Right forelimb (tissue), 1 donor: ENCODE measurements around the gene SULT4A1.
A peak's percentile ranks its signal among the peaks of the same experiment; 100 is the strongest.

Source experiments
- DNase-seq: peaks from one replicate; pipeline ENCODE4 v3.0.0-alpha.2; 2018

The SULT4A1 gene

DNA sequence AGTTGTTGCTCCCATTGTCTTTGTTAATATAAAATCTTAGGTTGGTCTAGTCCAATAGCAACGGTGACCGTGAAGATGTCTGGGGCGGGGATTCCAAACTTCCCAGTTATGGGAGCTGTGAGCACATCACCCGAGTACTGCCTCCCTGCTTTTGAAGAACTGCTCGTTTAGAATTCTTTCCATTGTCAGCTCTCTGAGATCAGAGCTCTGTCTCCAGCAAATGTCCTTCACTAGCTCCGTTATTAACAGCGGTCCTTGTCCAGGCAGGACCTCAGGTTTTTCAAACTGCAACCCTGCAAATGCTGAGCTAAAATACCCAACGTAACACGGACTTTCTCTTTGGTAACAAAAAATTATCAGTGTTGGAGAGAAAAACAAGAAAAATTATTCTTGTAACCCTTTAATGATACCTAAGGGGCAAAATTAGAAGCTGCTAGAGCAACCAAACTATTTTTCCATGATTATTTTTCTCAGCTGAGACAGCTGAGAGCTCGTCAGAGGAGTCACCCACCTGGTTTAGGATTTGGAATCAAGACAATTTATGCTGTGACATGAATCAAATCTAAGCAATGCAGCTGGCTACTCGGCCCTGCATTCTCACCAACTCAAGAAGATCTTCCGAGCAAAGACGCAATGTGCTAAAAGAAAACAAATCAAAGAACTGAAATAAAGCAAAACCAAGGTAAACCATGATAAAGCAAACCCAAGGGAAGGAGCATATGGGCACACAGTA, 35.1 kb downstream of the SULT4A1 start:
- DNase-seq: no peak

DNA sequence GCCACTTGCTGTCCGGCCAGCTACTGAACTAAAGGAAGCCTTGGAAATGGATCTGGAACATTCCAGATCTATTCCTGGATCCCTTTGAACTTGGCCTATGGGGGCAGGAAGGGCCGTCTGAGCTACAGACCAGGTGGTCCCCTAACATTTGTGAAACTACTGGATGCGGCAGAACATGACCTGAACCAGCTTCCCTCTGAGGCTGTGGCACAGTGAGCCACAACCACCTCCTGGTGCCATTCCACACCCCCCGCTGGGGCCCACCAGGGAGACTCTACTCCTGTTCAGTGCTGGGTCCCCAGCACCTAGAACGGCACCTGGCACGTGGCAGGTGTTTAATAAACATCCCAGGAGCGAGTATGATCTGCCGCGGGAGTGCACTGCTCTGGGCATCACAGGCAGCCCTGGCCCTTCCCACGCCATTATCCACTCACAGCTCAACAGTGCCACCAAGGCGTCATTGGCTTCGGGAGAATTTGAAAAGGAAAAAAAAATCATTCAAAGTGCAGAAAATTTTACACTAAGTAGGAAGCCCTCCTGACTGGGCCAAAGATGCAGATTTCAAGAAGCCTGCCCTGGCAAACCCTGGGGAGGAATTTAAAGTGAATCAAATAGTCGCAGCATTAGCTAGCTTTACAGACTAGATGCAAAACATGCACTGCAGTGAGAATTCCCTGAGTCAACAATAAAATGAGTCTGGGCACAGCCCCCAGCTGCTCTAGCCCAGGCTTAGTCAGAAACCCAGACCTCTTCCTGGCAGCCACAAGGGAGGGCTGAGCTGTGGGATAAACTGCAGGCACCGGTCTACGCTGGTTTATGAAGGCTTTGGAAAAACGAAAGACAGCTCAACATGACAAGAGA, 35.9 kb downstream of the SULT4A1 start:
- no peak for DNase-seq

DNA sequence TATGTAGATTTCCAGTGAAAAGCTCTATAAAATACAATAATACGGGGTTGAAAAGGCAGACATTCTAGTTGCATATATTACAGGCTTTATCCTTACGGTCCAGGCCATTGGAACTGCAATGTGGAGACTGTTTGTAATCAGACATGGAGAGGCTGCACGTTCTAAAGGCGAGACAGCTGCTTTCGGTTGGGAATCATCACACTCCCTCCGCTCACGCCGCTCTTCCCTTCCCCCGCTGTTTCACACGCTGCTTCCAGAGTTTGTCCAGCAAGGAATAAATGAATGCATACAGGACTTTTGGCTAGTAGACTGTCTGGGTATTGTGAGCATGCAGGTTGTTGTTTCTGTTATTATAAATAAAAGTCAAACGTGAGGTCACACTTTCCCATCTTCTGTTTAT, 36.7 kb downstream of the SULT4A1 start:
- DNase-seq: no peak

DNA sequence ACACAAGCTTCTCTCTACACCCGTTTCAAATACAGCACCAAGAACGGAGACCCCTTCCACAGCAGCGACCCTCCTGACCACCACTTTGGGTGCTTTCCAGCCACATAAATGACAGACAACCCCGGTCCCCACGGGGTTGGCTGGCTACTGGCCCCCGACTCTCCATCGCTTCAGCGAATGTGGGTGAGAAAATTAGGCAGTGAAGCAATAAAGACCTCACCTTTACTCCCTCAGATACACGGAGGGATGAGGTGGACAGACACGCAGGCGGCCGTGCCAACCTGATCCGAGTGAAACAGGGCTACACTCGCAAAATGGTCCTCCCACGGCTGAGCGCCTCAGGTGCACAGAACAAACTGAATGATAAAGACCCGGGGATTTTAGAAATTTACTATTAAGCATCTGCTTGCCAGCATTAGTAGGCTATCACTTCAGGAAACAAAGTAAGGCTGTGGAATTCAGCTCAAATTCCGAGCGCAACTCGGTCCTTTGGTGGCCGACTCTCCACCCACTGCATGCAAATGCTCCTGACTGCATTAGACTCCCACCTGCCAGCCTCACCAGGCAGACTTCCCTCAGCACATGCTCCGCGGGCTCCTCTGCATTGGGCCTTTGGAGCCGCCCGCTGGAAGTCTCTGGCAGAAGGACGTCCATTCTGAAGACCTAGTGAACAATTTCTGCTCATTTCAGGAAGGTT, 37.4 kb downstream of the SULT4A1 start:
- no peak for DNase-seq

DNA sequence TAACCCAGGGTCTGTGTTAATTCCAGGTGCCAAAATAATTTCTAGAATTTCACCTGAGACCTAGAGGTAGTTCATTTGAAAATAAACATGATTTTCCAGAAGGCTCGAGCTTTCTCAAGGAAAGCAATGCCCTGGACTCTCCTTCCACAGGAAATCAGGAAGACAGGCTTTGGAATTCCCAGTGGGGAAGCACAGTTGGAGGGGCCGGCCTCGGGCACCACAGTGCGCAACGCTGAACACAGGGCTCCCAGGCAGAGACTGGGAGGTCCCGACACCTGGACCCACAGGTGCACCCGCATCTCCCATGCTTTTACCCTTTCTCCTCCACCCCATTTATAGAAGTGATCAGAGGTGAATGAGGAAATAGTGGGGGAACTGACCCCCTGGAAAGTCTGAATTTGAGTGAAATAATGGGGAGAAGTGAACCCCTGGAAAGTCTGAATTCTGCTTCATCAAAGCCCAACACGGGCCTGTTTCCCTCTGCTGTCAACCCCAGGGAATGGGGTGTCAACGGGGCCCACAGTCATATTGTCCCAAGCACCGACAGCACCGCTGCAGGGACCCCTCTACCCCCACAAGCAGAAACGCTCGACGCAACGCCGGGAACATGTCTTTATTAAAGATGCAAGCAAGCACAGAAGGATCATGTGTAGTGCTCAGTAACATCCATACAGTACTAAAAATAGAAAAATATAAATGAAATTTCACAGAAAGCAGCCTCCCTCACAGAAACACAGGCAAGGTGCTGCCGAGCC, 38.2 kb downstream of the SULT4A1 start:
- DNase-seq: no peak

DNA sequence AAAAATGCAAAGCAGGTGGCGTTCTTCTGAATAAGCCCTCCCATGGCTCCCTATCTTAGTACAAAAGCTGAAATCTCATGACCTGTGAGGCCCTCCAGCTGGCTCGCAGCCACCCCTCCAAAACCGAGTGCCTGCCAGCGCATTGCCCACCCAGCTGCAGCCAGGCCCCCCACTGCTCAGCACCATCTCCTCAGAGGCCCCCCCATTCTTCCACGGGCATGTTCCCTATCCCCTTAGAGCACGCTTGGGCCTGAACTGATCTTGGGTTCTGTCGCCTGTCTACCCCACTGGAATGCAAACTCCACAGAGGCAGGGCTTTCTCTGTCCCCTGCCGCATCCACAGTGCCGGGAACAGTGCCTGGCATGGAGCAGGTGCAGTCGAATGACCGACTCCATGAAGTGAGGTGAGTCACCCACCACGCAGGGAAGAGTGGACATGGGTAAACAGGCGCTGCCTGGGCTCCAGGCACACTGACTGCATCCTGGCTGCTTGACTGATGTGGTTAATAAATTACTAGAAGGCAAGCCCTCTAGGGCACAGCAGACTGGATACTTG, 38.9 kb downstream of the SULT4A1 start:
- no peak for DNase-seq

DNA sequence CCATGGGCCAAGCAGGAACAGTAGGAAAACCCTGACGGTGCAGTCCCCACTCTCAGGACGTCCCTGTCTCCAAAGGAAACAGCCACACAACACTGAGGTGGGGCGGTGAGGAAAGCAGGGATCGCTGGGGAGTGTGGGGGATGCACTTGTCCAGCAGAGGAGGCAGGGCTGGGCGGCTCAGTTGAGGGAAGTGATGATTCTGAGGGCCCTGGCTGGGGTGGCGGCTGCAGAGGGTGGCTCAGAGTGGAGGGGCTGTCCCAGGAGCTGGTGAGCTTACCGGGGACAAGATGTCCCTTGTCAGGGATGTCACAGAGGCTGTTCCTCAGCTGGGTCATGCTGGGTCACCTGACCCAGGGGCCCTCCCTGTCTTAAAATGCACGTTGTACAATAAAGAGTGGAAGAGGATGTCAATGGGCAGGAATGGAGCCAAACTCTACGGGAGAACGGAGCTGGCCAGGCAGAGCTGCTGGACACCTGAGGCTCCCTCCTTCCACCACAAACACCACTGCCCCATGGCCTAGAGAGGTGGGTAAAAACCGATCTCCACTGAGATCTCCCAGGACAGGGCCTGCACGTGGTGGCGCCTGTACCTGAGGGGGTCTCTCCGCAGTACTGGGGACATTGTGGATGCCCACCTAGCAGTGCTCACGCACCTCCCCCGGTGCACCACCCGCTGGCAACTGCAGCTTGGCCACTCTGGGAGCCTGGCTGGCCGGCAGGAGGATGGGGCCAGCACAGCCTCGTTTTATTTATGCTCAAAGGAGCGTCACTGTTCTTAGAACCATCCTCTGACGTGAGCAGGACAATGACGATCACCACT, 40.5 kb downstream of the SULT4A1 start:
- DNase-seq: no peak

DNA sequence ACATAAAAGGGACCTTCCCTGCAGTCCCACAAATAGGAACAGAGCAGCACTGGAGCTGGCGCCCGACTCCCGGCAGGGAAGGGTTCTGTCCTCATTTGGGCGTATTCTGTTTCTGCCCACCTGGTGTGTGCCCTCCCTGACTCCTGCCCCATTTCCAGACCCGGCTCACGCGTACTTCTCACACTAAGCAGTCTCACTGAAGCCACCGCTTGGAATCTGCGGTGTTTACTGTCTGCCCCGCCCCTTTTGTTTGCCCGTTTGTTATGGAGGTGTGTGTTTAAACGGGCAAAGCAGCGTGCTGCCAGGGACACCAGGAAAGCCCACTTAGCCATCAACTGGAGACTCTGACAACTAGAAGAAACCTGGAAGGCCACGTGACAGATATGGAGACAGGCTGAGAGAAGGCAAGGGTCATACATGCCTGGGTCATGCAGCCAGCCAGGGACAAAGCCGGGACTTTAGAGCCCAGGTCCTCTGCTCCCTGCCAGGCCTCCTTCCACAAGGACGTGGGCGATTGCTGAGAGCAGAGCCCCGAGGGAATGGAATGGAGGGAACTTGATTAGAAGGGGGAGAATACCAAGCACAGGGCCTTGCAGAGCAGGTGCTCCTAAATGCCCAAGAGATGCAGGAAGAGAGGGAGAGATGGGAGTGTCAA, 41.5 kb downstream of the SULT4A1 start:
- no peak for DNase-seq

DNA sequence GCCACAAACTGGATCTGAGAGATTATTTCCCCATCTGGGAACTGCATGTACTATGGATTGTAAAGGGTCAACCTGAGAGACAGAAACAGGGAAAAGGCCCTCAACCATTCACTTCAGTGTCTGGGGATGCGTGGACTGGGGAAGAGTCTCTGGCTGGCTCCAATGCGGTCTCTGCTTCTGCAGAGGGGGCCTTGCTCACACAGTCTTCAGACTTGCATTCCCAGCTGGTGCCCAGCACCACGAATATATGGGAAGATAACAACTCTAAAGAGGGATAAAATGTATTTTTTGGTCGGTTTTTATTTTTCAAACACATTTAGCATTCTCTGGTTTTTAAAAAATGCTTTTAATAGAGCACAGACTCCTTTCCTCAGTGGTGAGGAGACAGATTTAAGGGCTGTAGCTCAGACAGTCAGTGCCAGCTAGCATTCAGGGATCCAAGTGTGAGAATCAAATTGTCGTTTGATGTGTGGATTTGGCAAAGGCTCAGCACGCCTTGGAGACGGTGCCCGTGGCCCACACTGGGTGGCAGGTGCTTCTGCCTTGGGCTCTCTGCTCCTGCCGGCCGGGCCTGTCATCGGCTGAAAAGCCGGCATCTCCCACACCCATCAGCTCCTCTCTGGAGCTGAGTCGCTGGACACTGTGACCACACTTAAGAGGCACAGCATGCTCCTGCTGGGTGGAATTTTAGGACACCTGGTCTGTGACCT, 42.2 kb downstream of the SULT4A1 start:
- no peak for DNase-seq

DNA sequence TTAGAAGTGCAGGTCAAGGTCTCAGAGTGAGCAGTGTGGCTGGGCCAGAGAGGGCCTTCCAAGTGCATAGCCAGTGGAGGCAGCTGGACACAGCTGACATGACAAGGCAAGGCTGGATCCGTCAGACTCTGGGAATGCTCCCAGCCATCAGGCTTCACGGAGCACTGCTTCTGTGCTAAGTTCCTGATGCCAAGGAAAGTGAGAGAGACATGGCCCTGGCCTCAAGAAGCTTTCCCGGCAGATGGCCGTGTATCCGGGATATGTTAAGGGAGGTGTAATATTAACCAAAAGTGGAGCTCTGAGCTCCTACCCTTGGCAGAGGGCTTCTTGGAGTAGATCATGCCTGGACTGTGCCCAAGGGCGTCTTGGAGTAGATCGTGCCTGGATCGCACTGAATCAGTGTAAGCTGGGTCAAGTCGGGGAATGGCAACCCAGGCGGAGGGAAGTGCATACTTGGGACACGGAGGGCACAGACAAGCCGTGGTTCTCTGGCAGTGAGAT, 42.8 kb downstream of the SULT4A1 start:
- DNase-seq: no peak

DNA sequence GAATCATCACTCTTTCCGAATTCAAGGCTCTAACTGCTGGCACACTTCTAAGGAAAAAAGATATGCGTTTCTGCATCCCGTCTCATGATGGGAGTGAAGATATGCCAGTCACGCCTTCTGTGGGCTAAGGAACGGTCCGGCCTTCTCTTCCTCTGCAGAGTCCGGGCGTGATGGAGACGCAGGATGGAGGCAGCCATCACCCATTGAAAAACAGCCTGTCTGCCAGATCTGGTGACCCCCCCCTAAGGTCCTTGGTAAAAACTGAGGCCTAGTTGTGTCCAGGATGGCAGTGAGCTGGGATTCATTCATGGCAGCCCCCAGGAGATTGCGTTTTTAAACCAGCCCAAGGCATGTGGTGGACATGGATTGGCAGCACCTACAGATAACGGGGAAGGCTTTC, 43.3 kb downstream of the SULT4A1 start:
- no peak for DNase-seq

DNA sequence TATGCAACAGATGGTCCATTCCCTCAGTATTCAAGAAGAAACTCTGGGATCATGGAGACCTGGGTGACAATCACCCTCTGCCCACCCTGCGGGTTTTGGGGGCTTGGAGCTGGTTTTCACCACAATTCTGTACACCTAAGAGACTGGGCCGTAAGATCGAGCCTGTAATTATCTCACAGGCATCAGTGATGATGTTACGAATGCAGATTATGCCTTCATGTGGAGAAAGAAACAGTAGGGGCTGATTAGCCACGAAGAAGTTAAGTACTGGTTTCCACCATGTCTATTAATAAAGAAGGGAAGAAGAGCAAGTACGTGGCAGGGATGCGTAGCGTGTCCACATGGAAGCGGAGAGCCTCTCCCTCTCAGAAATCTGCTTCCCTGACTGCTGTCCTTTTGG, 44.9 kb downstream of the SULT4A1 start:
- DNase-seq: no peak

DNA sequence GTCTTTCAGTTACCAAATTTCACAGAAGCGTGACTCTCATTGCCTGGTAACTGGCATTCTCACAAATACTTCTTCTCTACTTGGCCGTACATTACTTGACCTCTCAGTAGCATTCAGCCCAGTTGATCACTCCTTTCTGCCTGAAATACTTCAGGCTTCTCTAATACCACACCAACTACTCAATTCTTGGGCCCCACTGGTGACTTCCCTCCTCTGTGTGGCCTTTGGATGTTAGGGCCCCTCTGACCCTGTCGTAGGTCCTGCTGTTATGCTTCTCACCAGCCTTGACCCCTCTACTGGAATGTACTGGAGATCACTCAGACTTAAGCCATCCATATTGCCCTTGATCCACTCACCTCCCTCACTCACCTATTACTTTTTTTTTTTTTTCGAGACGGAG, 48.0 kb downstream of the SULT4A1 start:
- DNase-seq: no peak

DNA sequence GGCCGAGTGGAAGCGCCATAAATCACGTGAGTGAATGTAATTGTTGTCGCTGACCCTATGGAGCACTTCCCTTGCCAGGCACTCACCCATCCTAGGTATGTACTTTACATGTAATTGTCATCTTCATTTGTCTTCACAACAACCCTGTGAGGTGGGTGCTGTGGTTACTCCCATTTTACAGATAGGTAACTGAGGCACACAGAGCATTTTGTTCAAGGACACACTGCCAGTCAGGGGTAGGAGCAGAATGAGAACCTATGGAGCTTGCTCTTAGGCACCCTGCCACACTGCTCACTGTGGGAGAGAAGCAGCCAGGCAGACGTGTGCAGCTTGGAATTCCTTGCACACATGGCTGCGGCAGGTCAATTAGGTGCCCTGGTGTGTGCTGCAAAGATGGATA, 49.4 kb downstream of the SULT4A1 start:
- no peak for DNase-seq

DNA sequence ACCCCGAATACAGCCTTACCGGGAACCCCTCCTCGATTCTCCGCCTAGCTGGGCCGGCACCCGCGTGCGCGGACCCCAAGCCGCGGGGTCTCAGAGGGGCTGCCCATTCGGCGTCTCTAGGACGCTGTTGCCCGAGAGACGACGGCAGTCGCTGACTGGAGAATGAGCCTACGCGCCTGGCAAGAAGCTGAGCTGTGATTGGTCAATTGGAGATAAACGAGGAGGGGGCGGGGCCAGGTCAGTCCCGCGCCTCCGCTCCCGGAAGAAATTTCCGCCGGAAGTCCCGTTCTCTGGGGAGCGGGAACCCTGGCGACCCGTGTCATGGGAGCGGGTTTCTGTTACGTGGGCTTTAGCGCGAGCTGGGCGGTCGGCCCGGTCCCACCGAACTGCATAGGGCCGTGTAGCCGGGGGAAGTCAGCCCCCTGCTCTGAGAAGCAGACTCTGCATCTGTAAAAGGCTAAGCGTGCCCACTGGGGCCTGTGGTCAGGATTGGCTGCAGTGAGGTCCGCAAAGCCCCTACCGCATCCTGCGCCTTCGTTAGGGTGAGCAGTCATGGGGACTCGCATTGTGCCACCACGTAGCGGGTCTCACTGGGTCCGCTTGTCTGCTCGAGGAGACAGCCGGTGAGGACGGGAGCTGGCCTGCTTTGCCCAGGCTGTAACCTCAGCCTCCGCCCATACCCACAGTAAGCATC, 50.0 kb downstream of the SULT4A1 start, which contains the start of gene EFCAB6:
Gene EFCAB6, minus strand, starts transcription at position 157 of the 694 bp plus-strand sequence. CDS start 29,987 bp downstream, outside the sequence.
- DNase-seq: peak; percentile 95

DNA sequence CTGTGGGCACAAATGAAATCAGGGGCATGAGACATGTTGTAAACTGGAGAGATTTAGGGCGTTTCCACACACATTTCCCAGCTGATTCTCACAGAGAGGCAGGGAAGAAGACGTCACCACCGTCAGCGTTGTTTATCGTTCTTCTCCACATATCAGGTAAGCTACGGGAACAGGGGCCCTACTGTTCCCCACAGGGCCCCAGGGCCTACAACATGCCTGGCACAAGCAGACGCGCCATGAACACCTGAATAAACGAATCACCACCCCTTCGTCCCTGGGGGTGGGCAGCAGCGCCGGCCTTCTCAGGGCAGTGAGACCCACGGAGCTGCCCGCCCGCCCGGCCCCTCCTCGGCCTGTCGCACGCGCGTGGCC, 50.5 kb downstream of the SULT4A1 start:
- no peak for DNase-seq

DNA sequence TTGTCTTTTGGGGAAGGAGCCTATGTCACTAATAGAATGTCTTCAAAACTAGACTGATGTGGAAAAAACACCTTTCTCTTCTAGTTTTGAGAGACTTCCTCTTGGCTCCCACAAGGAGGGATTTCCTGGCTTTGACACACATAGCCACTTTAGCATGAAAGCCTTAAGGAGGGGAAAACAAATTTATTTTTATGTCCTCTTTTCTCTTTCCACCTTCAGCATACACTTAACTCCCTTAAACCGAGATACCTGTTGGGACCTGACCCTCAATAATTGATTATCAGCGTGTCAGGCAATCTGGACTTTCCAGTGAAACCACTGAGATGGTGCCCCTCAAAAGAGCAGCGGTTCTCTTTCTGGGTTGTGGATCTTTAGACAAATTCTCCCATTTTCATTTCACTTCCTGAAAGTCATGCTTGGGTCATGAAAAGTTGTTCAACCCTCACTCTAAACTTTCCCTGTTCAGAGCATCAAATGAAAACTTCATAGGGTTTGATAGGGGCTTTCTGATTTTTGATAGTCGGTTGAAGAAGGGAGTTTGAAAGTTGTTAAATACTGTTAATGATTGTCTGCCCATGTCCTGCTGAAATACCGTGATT, 59.3 kb downstream of the SULT4A1 start:
- no peak for DNase-seq

DNA sequence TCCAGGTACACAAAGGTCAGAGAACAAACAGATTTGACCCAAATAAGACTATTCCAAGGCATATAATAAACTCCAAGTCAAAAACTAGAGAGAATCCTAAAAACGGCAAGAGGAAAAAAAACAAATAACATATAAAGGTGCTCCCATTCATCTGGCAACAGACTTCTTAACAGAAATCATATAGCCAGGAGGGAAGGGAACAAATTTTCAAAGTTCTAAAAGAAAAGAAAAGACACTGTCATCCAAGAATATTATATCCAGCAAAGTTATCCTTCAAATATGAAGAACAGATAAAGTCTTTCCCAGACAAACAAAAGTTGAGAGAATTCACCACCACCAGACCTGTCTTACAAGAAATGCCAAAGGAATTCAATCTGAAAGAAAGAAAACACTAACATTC, 61.3 kb downstream of the SULT4A1 start:
- DNase-seq: no peak

DNA sequence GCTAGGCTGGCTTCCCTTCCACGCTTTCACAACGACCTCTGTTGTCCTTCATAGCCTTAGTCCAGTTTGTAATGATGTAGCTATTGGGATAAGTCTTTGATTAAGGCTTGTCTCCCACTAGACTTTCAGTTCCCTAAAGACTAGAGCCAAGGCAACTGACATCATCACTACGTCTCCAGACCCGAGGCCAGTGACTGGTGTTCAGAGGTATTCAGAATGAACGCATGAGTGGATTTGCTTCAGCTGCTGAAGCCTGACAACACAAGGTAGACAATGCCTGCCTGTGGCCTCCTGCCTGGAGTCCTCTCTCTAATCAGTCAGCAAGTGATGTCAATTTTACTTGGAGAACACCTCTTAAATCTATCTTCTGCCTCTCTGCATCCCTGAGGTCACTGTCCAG, 63.8 kb downstream of the SULT4A1 start:
- no peak for DNase-seq
